ENCODE results near the gene EBF3. TPM values are rescaled to one million over a fixed set of nuclear protein-coding genes. Genes with fewer than 3 reads are reported as not detected.

EBF3 gene
- total RNA-seq, 1 donor from 2014 or later: 0.15 TPM

DNA sequence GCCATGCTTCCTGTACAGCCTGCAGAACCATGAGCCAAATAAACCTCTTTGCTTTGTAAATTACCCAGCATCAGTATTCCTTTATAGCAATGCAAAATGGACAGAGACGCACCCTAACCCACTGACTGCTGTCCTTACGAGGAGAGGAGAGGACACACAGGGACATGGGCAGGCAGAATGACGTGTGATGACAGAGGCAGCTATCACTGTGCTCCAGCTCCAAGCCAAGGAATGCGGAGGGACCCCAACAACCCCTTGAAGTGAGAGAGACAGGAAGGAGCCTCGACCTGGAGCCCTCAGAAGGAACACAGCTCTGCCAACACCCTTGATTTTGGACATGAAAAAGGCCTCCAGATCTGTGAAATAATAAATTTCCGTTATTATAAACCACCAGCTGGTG lies 46.6 kb upstream of the EBF3 start:
- Histone ChIP-seq H4K20me1 (ENCODE audit: low read depth) (no peaks in the 10 kb centered on the region), H3K9me3 (ENCODE audit: low read depth) (no peaks in the 10 kb centered on the region), H3K4me1 (no peaks in the 10 kb centered on the region), H3F3A (ENCODE audit: low read depth) (no peaks in the 10 kb centered on the region), H3K4me3 (no peak overlapping the region), H3K9ac (no peak overlapping the region), H3K27me3 (peaks cover 7% of the 10 kb centered on the region), H3K4me2 (no peak overlapping the region), H2AFZ (replicated peaks) (no peak overlapping the region), H3K36me3 (no peaks in the 10 kb centered on the region), H3K27ac (no peak overlapping the region), H3K79me2 (ENCODE audit: low read depth) (no peaks in the 10 kb centered on the region)
- TF ChIP-seq EZH2phosphoT487 (IDR thresholded peaks at IDR 0.05) (no peak), EZH2 (IDR thresholded peaks at IDR 0.05) (no peak)
- TF ChIP-seq, protein P1, sequence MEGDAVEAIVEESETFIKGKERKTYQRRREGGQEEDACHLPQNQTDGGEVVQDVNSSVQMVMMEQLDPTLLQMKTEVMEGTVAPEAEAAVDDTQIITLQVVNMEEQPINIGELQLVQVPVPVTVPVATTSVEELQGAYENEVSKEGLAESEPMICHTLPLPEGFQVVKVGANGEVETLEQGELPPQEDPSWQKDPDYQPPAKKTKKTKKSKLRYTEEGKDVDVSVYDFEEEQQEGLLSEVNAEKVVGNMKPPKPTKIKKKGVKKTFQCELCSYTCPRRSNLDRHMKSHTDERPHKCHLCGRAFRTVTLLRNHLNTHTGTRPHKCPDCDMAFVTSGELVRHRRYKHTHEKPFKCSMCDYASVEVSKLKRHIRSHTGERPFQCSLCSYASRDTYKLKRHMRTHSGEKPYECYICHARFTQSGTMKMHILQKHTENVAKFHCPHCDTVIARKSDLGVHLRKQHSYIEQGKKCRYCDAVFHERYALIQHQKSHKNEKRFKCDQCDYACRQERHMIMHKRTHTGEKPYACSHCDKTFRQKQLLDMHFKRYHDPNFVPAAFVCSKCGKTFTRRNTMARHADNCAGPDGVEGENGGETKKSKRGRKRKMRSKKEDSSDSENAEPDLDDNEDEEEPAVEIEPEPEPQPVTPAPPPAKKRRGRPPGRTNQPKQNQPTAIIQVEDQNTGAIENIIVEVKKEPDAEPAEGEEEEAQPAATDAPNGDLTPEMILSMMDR (IDR thresholded peaks at IDR 0.05): no peak
- Mint-ChIP-seq H3K4me3 (no peak overlapping the region), H3K36me3 (no peaks in the 10 kb centered on the region), H3K4me1 (peaks cover 10% of the 10 kb centered on the region), H3K9me3 (no peaks in the 10 kb centered on the region), H3K27ac (no peak overlapping the region), H3K27me3 (ENCODE audit: insufficient read depth, low read depth) (peaks cover 8% of the 10 kb centered on the region)
- no peak for DNase-seq (ENCODE audit: low spot score)

DNA sequence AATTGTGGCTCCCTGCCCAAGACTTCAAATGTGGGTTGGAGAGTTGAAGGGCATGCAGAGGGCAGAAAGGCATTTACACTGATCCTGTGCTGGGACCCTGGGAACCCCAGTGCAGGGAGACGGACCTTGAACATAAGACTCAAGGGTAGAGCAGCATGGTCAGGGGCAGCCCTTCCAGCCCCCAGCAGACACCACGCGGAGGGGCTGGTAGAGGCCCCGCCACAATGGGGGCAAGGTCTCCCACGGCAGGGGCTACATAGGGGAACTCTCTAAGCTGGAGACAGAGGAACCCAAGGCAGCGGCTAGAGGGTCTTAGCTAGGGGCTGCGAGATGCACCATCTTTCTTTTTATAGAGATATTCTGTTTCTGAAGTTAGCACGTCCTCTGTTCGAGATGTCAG lies 45.2 kb upstream of the EBF3 start:
- Histone ChIP-seq H3K4me1 (no peaks in the 10 kb centered on the region), H3K9ac (no peak overlapping the region), H3F3A (ENCODE audit: low read depth) (no peaks in the 10 kb centered on the region), H3K27ac (no peak overlapping the region), H3K79me2 (ENCODE audit: low read depth) (no peaks in the 10 kb centered on the region), H3K9me3 (ENCODE audit: low read depth) (no peaks in the 10 kb centered on the region), H4K20me1 (ENCODE audit: low read depth) (no peaks in the 10 kb centered on the region), H3K27me3 (peaks cover 7% of the 10 kb centered on the region), H3K36me3 (no peaks in the 10 kb centered on the region), H2AFZ (replicated peaks) (no peak overlapping the region), H3K4me3 (no peak overlapping the region), H3K4me2 (no peak overlapping the region)
- TF ChIP-seq, protein P1 (IDR thresholded peaks at IDR 0.05): no peak
- Mint-ChIP-seq H3K36me3 (no peaks in the 10 kb centered on the region), H3K4me3 (no peak overlapping the region), H3K27ac (no peak overlapping the region), H3K27me3 (ENCODE audit: insufficient read depth, low read depth) (peaks cover 8% of the 10 kb centered on the region), H3K4me1 (peaks cover 5% of the 10 kb centered on the region), H3K9me3 (no peaks in the 10 kb centered on the region)
- no peak for DNase-seq (ENCODE audit: low spot score)

DNA sequence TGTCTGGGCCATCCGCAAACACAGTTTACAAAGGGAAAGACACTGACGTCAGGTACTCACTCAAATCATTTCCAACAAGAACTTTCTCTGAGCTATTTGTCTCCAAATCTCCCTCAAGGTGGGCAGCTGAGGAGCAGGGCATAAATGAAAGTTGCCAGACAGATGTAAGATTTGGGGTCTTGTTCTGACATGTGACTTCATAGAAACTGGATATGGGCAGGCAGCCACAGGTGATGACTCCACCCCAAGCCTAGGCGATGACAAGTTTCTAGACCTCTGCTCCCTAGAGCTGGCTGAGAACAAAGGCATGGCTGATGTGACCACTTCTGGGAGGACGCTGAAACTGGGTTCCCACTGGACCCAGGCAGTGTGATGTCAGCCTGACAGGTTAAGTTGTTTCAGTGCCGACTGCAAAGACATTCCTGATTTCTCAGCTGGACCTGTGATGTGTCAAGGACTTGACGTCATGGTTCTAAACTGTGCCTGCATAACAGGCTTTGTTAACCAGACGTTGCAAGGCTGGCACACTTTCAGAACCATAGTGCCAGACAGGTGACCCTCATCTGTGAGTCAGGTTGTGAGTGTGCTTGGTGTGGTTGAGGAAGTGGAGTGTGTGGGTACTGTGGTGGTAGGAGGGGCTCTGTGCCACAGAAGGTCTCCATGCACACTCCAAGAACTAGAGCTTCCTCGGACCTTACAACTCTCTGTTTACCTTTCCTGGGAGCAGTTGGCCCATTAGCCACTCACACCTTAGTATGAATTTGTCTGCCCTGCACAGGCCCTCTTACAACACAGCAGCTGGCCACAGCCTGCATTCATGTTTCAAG lies 39.9 kb upstream of the EBF3 start:
- Histone ChIP-seq H3K4me3 (no peak overlapping the region), H3K4me1 (no peaks in the 10 kb centered on the region), H3K27ac (no peak overlapping the region), H2AFZ (replicated peaks) (no peak overlapping the region), H4K20me1 (ENCODE audit: low read depth) (no peaks in the 10 kb centered on the region), H3K9ac (no peak overlapping the region), H3F3A (ENCODE audit: low read depth) (no peaks in the 10 kb centered on the region), H3K36me3 (no peaks in the 10 kb centered on the region), H3K79me2 (ENCODE audit: low read depth) (no peaks in the 10 kb centered on the region), H3K9me3 (ENCODE audit: low read depth) (no peaks in the 10 kb centered on the region), H3K27me3 (peaks cover 7% of the 10 kb centered on the region), H3K4me2 (no peak overlapping the region)
- H3K4me1 Mint-ChIP-seq: no peaks in the 10 kb centered on the region
- H3K27ac Mint-ChIP-seq: no peak overlapping the region
- DNase-seq (ENCODE audit: low spot score): no peak
- TF ChIP-seq, protein P1 (IDR thresholded peaks at IDR 0.05): no peak
- TF ChIP-seq EZH2 (IDR thresholded peaks at IDR 0.05) (no peak), EZH2phosphoT487 (IDR thresholded peaks at IDR 0.05) (no peak)
- H3K36me3 Mint-ChIP-seq: no peaks in the 10 kb centered on the region
- peaks cover 5% of the 10 kb centered on the region for H3K27me3 Mint-ChIP-seq (ENCODE audit: insufficient read depth, low read depth)
- H3K9me3 Mint-ChIP-seq: peaks cover 3% of the 10 kb centered on the region
- H3K4me3 Mint-ChIP-seq: no peak overlapping the region
